ENCODE data around the gene CHEK1.

DNA sequence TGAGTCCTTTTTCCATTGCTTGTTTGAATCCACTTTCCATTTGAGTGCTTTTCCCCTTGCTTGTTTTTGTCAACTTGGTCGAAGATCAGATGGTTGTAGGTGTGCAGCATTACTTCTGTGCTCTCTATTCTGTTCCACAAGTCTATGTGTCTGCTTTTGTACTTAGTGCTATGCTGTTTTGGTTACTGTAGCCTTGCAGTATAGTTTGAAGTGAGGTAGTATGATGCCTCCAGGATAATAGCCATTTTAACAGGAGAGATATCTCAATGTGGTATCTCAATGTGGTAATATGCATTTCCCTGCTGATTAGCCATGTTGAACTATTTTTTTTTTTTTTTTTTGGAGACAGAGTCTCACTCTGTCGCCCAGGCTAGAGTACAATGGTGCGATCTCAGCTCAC is 38.9 kb downstream of the CHEK1 start:
- TF ChIP-seq POLR2A (IDR thresholded peaks at IDR 0.05; ENCODE audit: low read length), result no peak
- no peak for TF ChIP-seq GATA1 (IDR thresholded peaks at IDR 0.05; ENCODE audit: low read depth, low read length)

Measured in erythroblast (primary cell).